SK-N-SH (cell line): Measurements from ENCODE around the gene BRD7. TPM values are rescaled to one million over a fixed set of nuclear protein-coding genes. Genes with fewer than 3 reads are reported as not detected.

Experiments
- CTCF ChIA-PET: fragments of 300-600, 350-600 bp; formaldehyde crosslinking; extraction: SDS; loops from one replicate; lab custom pipeline; 2021; lab: Yijun Ruan, JAX
- POLR2A ChIA-PET: fragments of 350-600 bp; sonication (Branson Sonifier 250); formaldehyde crosslinking; extraction: SDS; loops from one replicate; lab custom pipeline; 2020; ENCODE audit warnings: antibody characterized with exemption, inconsistent platforms; lab: Yijun Ruan, JAX
- DNase-seq: peaks from one replicate; pipeline ENCODE4 v3.0.0; 2012
- H2AFZ ChIP-seq: fragments of 200-600 bp; sonication (generic); 2 replicates; pipeline ENCODE4 v1.8.1; 2016; ENCODE audit warnings: antibody characterized with exemption, mild to moderate bottlenecking, low read depth
- H3F3A ChIP-seq: fragments of 200-600 bp; sonication (generic); replicated peaks from 2 replicates; pipeline ENCODE3; 2016; ENCODE audit warnings: antibody characterized with exemption, mild to moderate bottlenecking; ENCODE audit not compliant: insufficient read depth
- H3K27ac ChIP-seq, 2 experiments: fragments of 200-500 bp in 1 of 2; fragments of 200-600 bp in 1 of 2; sonication (Bioruptor generic) in 1 of 2; sonication (generic), shearing (Covaris generic) in 1 of 2; 2 replicates each; pipeline versions ENCODE4 v1.5.1 to v1.6.1; 2014 to 2016; ENCODE audit warnings: low read depth in 2 of 2, inconsistent platforms in 1 of 2, low read length in 1 of 2, mild to moderate bottlenecking in 1 of 2, mixed read lengths in 1 of 2
- H3K27me3 ChIP-seq: fragments of 200-600 bp; sonication (generic), shearing (Covaris generic); 2 replicates; pipeline ENCODE4 v1.6.1; 2016; ENCODE audit warnings: mixed run types; ENCODE audit not compliant: insufficient read depth
- H3K36me3 ChIP-seq, 2 experiments: fragments of 200-500 bp in 1 of 2; fragments of 200-600 bp in 1 of 2; sonication (Bioruptor generic) in 1 of 2; sonication (generic) in 1 of 2; replicated peaks in 1 of 2; 2 replicates each; pipeline versions ENCODE3 to v1.5.1; 2014 to 2016; ENCODE audit warnings: low read length in 1 of 2, mild to moderate bottlenecking in 1 of 2; ENCODE audit not compliant: insufficient read depth in 2 of 2, control insufficient read depth in 1 of 2
- H3K4me1 ChIP-seq, 2 experiments: fragments of 200-500 bp in 1 of 2; fragments of 200-600 bp in 1 of 2; sonication (Bioruptor generic) in 1 of 2; sonication (generic), shearing (Covaris generic) in 1 of 2; 2 replicates each; pipeline versions ENCODE4 v1.5.1 to v1.6.1; 2014 to 2016; ENCODE audit warnings: low read depth in 1 of 2, low read length in 1 of 2, mixed run types in 1 of 2; ENCODE audit not compliant: insufficient read depth in 2 of 2, control insufficient read depth in 1 of 2
- H3K4me2 ChIP-seq: fragments of 200-600 bp; sonication (generic), shearing (Covaris generic); 2 replicates; pipeline ENCODE4 v1.6.1; 2017; ENCODE audit warnings: mixed run types
- H3K4me3 ChIP-seq, 2 experiments: fragments of 200-500 bp in 1 of 2; fragments of 200-600 bp in 1 of 2; sonication (Bioruptor generic) in 1 of 2; sonication (generic), shearing (Covaris generic) in 1 of 2; 2 replicates each; pipeline versions ENCODE4 v1.5.1 to v1.8.1; 2014 to 2016; ENCODE audit warnings: low read depth in 2 of 2, inconsistent platforms in 1 of 2, low read length in 1 of 2, mild to moderate bottlenecking in 1 of 2, mixed read lengths in 1 of 2, moderate library complexity in 1 of 2
- H3K79me2 ChIP-seq: fragments of 200-600 bp; sonication (generic); 2 replicates; pipeline ENCODE4 v1.8.1; 2017; ENCODE audit warnings: mild to moderate bottlenecking; ENCODE audit not compliant: insufficient read depth
- H3K9ac ChIP-seq: fragments of 200-600 bp; sonication (generic); 2 replicates; pipeline ENCODE4 v1.6.1; 2017; ENCODE audit warnings: mixed run types
- H3K9me2 ChIP-seq: fragments of 200-600 bp; sonication (generic); 2 replicates; pipeline ENCODE4 v1.6.1; 2017; ENCODE audit warnings: mixed run types
- H3K9me3 ChIP-seq: fragments of 200-600 bp; sonication (generic); 2 replicates; pipeline ENCODE4 v1.6.1; 2017; ENCODE audit warnings: mixed run types, mild to moderate bottlenecking, moderate library complexity
- H4K20me1 ChIP-seq: fragments of 200-600 bp; sonication (generic); 2 replicates; pipeline ENCODE4 v1.6.1; 2017; ENCODE audit warnings: mild to moderate bottlenecking, mixed run types; ENCODE audit not compliant: insufficient read depth
- CHD2 ChIP-seq: fragments of 150-350 bp; IDR thresholded peaks from 2 replicates; pipeline ENCODE4 v1.6.1; 2018; ENCODE audit warnings: low read length; ENCODE audit not compliant: partially characterized antibody
- ELF1 ChIP-seq: IDR thresholded peaks from 2 replicates; pipeline ENCODE4 v1.4.0; 2012
- EP300 ChIP-seq, 2 experiments: IDR thresholded peaks; 2 replicates each; pipeline versions ENCODE4 v1.4.0 to v1.6.1; 2012; ENCODE audit warnings: borderline replicate concordance in 1 of 2, low read depth in 1 of 2, low read length in 1 of 2
- EZH2phosphoT487 ChIP-seq: fragments of 200-600 bp; sonication (generic); IDR thresholded peaks from 2 replicates; pipeline ENCODE4 v1.6.1; 2017; ENCODE audit warnings: low read depth, mixed run types, mild to moderate bottlenecking, antibody characterized with exemption, moderate library complexity, borderline replicate concordance
- GABPA ChIP-seq: IDR thresholded peaks from 2 replicates; pipeline ENCODE4 v1.4.0; 2012; ENCODE audit warnings: low read depth, mild to moderate bottlenecking
- IRF3 ChIP-seq: fragments of 150-350 bp; IDR thresholded peaks from 2 replicates; pipeline ENCODE4 v1.6.1; 2016; ENCODE audit warnings: mild to moderate bottlenecking, low read depth, low read length
- JUND ChIP-seq: IDR thresholded peaks from 2 replicates; pipeline ENCODE4 v1.4.0; 2012
- MAX ChIP-seq: IDR thresholded peaks from 2 replicates; pipeline ENCODE4 v1.4.0; 2012; ENCODE audit warnings: low read depth
- MXI1 ChIP-seq: IDR thresholded peaks from 2 replicates; pipeline ENCODE4 v1.6.1; 2012; ENCODE audit warnings: mild to moderate bottlenecking, low read depth, low read length, improper control_type of control experiment
- PBX3 ChIP-seq: IDR thresholded peaks from 2 replicates; pipeline ENCODE4; 2012
- RAD21 ChIP-seq: IDR thresholded peaks from 2 replicates; pipeline ENCODE4 v1.6.1; 2012; ENCODE audit warnings: mild to moderate bottlenecking, low read length
- REST ChIP-seq: IDR thresholded peaks from 2 replicates; pipeline ENCODE4 v1.6.1; 2012; ENCODE audit warnings: mild to moderate bottlenecking, low read depth, low read length, moderate library complexity
- RXRA ChIP-seq: IDR thresholded peaks from 2 replicates; pipeline ENCODE4 v1.4.0; 2012; ENCODE audit warnings: low read depth, mild to moderate bottlenecking, borderline replicate concordance
- SMC3 ChIP-seq: IDR thresholded peaks from 2 replicates; pipeline ENCODE4 v1.6.1; 2012; ENCODE audit warnings: low read depth, low read length, improper control_type of control experiment
- TAF1 ChIP-seq: IDR thresholded peaks from 2 replicates; pipeline ENCODE4 v1.6.1; 2012; ENCODE audit warnings: low read depth, mild to moderate bottlenecking, low read length, moderate library complexity, borderline replicate concordance
- TCF12 ChIP-seq: IDR thresholded peaks from 2 replicates; pipeline ENCODE4 v1.4.0; 2012
- USF2 ChIP-seq: fragments of 150-350 bp; IDR thresholded peaks from 2 replicates; pipeline ENCODE4 v1.6.1; 2017; ENCODE audit warnings: antibody characterized with exemption, low read length, low read depth, borderline replicate concordance
- WGBS: methylation state at CpG from one replicate; pipeline ENCODE4 v1.1.6; 2017; ENCODE audit warnings: low lambda C conversion rate; 5-methylcytosine and 5-hydroxymethylcytosine counted together
- polyA plus RNA-seq, 3 experiments: library from polyadenylated mRNA; depleted of rRNA; stranded (reverse); fragments of >200 nt; gene quantifications; 2 replicates each; pipeline ENCODE4 v1.2.3, GENCODE V29; 2012

Gene BRD7
- polyA plus RNA-seq, 1 of the 3 experiments (the other 2 are of a cell fraction): 32.9 TPM

- Histone ChIP-seq H3K9me2 (no peaks in the 10 kb centered on the region), H3K9ac (no peak overlapping the region), H3K79me2 (no peaks in the 10 kb centered on the region), H2AFZ (no peak overlapping the region), H3K9me3 (no peaks in the 10 kb centered on the region), H3K27me3 (no peaks in the 10 kb centered on the region), H3K36me3 (no peaks in the 10 kb centered on the region), H4K20me1 (no peaks in the 10 kb centered on the region), H3K4me1 (peaks cover 0 to 40% of the 10 kb centered on the region in 2 experiments; a peak in 1 of 4 replicates), H3K4me2 (no peak overlapping the region), H3K27ac (no peak overlapping the region; a peak in 1 of 4 replicates), H3K4me3 (no peak overlapping the region), H3F3A (no peaks in the 10 kb centered on the region)
- ChIA-PET CTCF (interaction anchor here (0.9 kb wide), 1 partner anchor 10 kb away, joined by 3 read pairs; no protein-coding TSS in a partner anchor), POLR2A (no interaction called here)
- TF ChIP-seq IRF3: no peak
- TF ChIP-seq JUND: no peak
- no peak for TF ChIP-seq EZH2phosphoT487
- TF ChIP-seq EP300 (IDR thresholded peaks at IDR 0.05; ENCODE audit: borderline replicate concordance in 1 of 2, low read depth in 1 of 2, low read length in 1 of 2): no peak
- no peak for TF ChIP-seq ELF1
- TF ChIP-seq TAF1: no peak
- no peak for TF ChIP-seq GABPA
- no peak for TF ChIP-seq CHD2
- no peak for TF ChIP-seq TCF12
- TF ChIP-seq USF2: no peak
- TF ChIP-seq MXI1: no peak
- TF ChIP-seq RAD21: no peak
- TF ChIP-seq MAX: no peak
- no peak for TF ChIP-seq REST
- no peak for TF ChIP-seq PBX3
- no peak for TF ChIP-seq RXRA
- TF ChIP-seq SMC3: no peak
- 32% methylated on average over 6 of the region's 6 CpGs for WGBS
- DNase-seq: no peak
Observed at GRCh38 chr16:50393858-50394802, 25.3 kb upstream of the BRD7 start.
